Tibial artery (tissue), 4 donors: ENCODE measurements around the gene PLXNA1.

ENCODE experiments used
- DNase-seq, 2 donors: peaks; one replicate each; pipeline ENCODE4 v3.0.0-alpha.2; 2019
- H3K27ac ChIP-seq, 2 donors: fragments of 200-600 bp; sonication (generic) in 1 of 2; 1 replicate in 1 of 2; 2 replicates in 1 of 2; pipeline ENCODE4 v1.5.1; 2018 to 2019; ENCODE audit warnings: mild to moderate bottlenecking in 1 of 2
- H3K27me3 ChIP-seq, 2 donors: fragments of 200-600 bp; sonication (generic) in 1 of 2; one replicate each; pipeline versions ENCODE4 v1.5.1 to v1.6.0; 2016 to 2019
- H3K36me3 ChIP-seq, 3 donors: fragments of 200-600 bp; sonication (generic) in 2 of 3; one replicate each; pipeline ENCODE4 v1.5.1; 2016 to 2019; ENCODE audit warnings: mild to moderate bottlenecking in 2 of 3
- H3K4me1 ChIP-seq, 4 donors: fragments of 200-600 bp; sonication (generic) in 2 of 4; 1 replicate in 3 of 4; 2 replicates in 1 of 4; pipeline ENCODE4 v1.5.1; 2016 to 2019
- H3K4me3 ChIP-seq, 2 donors: fragments of 200-600 bp; sonication (generic) in 1 of 2; 1 replicate in 1 of 2; 2 replicates in 1 of 2; pipeline ENCODE4 v1.5.1; 2018 to 2019; ENCODE audit warnings: mild to moderate bottlenecking in 2 of 2
- H3K9me3 ChIP-seq, 3 donors: fragments of 200-600 bp; sonication (generic) in 1 of 3; one replicate each; pipeline ENCODE4 v1.5.1; 2016 to 2019
- CTCF ChIP-seq, 2 experiments: fragments of 200-600 bp in 1 of 2; fragments of 450-650 bp in 1 of 2; IDR thresholded peaks; one replicate each; pipeline ENCODE4 v1.5.1; 2017 to 2019; ENCODE audit warnings: antibody characterized with exemption in 2 of 2, mild to moderate bottlenecking in 1 of 2, moderate library complexity in 1 of 2
- intact Hi-C: fragments of 100-400 bp; cut with DNase I; formaldehyde crosslinking; loops from one replicate; pipeline ENCODE4 v1.15.0; 2023; ENCODE audit warnings: low total_unique reads

PLXNA1 gene

GRCh38 chr3:126982126-126982470 is 817 bp upstream of the PLXNA1 start:
- Histone ChIP-seq H3K4me3 (peak overlapping the region; percentile 87 to 97), H3K9me3 (no peaks in the 10 kb centered on the region), H3K27ac (peak overlapping the region; percentile 69 to 74), H3K4me1 (peaks cover 0 to 46% (median 37%) of the 10 kb centered on the region in 4 donors), H3K36me3 (no peaks in the 10 kb centered on the region), H3K27me3 (peaks cover 0 to 2% of the 10 kb centered on the region in 2 donors)
- intact Hi-C loops = loop anchor here (2.0 to 10.0 kb wide), 3 partner anchors 227 to 303 kb away; partner anchors contain the start of gene CHCHD6
- DNase-seq = no peak
- TF ChIP-seq CTCF (IDR thresholded peaks at IDR 0.05) = no peak

GRCh38 chr3:126983276-126983652 is 349 bp downstream of the PLXNA1 start:
- peak overlapping the region in 1 of 2 donors; percentile 76 for H3K27ac ChIP-seq
- no peaks in the 10 kb centered on the region for H3K9me3 ChIP-seq
- peak overlapping the region; percentile 87 to 97 for H3K4me3 ChIP-seq
- peaks cover 0 to 51% (median 42%) of the 10 kb centered on the region in 4 donors for H3K4me1 ChIP-seq
- peaks cover 0 to 2% of the 10 kb centered on the region in 2 donors for H3K27me3 ChIP-seq
- DNase-seq = no peak
- H3K36me3 ChIP-seq = peaks cover 0 to 2% (median under 1%) of the 10 kb centered on the region in 3 donors
- intact Hi-C loops = loop anchor here (2.0 to 10.0 kb wide), 3 partner anchors 228 to 304 kb away; partner anchors contain the start of gene CHCHD6
- TF ChIP-seq CTCF (IDR thresholded peaks at IDR 0.05) = no peak

GRCh38 chr3:126983653-126984390 is 907 bp downstream of the PLXNA1 start:
- TF ChIP-seq CTCF (IDR thresholded peaks at IDR 0.05) = no peak
- no peaks in the 10 kb centered on the region for H3K9me3 ChIP-seq
- peaks cover 3 to 8% (median 6%) of the 10 kb centered on the region in 3 donors for H3K36me3 ChIP-seq
- DNase-seq = no peak
- H3K4me1 ChIP-seq = peaks cover 0 to 51% (median 42%) of the 10 kb centered on the region in 4 donors
- H3K27ac ChIP-seq = peak overlapping the region; percentile 73 to 76
- H3K27me3 ChIP-seq = peaks cover 0 to 2% of the 10 kb centered on the region in 2 donors
- peak overlapping the region; percentile 87 to 97 for H3K4me3 ChIP-seq
- intact Hi-C loops = loop anchor here (2.0 to 10.0 kb wide), 3 partner anchors 229 to 305 kb away; partner anchors contain the start of gene CHCHD6

GRCh38 chr3:126984391-126985131 is 1.6 kb downstream of the PLXNA1 start:
- peaks cover 0 to 52% (median 42%) of the 10 kb centered on the region in 4 donors for H3K4me1 ChIP-seq
- no peak for TF ChIP-seq CTCF (IDR thresholded peaks at IDR 0.05)
- H3K9me3 ChIP-seq = no peaks in the 10 kb centered on the region
- H3K27ac ChIP-seq = peak overlapping the region; percentile 73 to 76
- H3K4me3 ChIP-seq = peak overlapping the region; percentile 87 to 97
- H3K36me3 ChIP-seq = peaks cover 10 to 15% (median 14%) of the 10 kb centered on the region in 3 donors
- intact Hi-C loops = loop anchor here (10.0 kb wide), 2 partner anchors 230 to 280 kb away; partner anchors contain the start of gene CHCHD6
- DNase-seq = no peak
- H3K27me3 ChIP-seq = no peaks in the 10 kb centered on the region

GRCh38 chr3:126985132-126985985 is 2.4 kb downstream of the PLXNA1 start:
- intact Hi-C loops = loop anchor here (10.0 kb wide), 2 partner anchors 231 to 281 kb away; partner anchors contain the start of gene CHCHD6
- peak overlapping the region in 1 of 2 donors; percentile 76 for H3K27ac ChIP-seq

More at GRCh38 chr3:126985132-126985985, 2.4 kb downstream of the PLXNA1 start:
- H3K9me3 ChIP-seq = no peaks in the 10 kb centered on the region
- peak overlapping the region in 1 of 2 donors; percentile 97 for H3K4me3 ChIP-seq
- TF ChIP-seq CTCF (IDR thresholded peaks at IDR 0.05) = no peak
- peaks cover 0 to 55% (median 42%) of the 10 kb centered on the region in 4 donors for H3K4me1 ChIP-seq
- H3K36me3 ChIP-seq = peaks cover 18 to 23% (median 20%) of the 10 kb centered on the region in 3 donors
- no peak for DNase-seq
- no peaks in the 10 kb centered on the region for H3K27me3 ChIP-seq
